H1 (cell line): Measurements from ENCODE around the gene RIPOR3. TPM values are rescaled to one million over a fixed set of nuclear protein-coding genes. Genes with fewer than 3 reads are reported as not detected.

ENCODE experiments used
- CTCF ChIA-PET: fragments of 300-600 bp; sonication (Branson Sonifier 250); formaldehyde crosslinking; loops from one replicate; lab custom pipeline; 2021; ENCODE audit not compliant: partially characterized antibody; lab: Charles Lee
- POLR2A ChIA-PET: fragments of 300-600 bp; sonication (Branson Sonifier 250); formaldehyde crosslinking; loops from one replicate; lab custom pipeline; 2021; ENCODE audit warnings: inconsistent platforms; ENCODE audit not compliant: partially characterized antibody; lab: Charles Lee
- DNase-seq, 2 experiments: peaks; one replicate each; pipeline versions ENCODE4 v3.0.0 to v3.0.0-alpha.2; 2010 to 2022; ENCODE audit warnings: low spot score in 2 of 2, low read depth in 1 of 2, mixed read lengths in 1 of 2
- FAIRE-seq: peaks from 2 replicates; lab custom pipeline; 2011; peaks lifted over from hg19 to GRCh38; lab: Jason Lieb, UNC
- H2AFZ ChIP-seq: 2 replicates; pipeline ENCODE4 v1.8.1; 2012; ENCODE audit warnings: low read length, inconsistent platforms
- H2AK5ac ChIP-seq: 2 replicates; pipeline ENCODE4 v1.6.1; 2013; ENCODE audit warnings: low read depth, low read length
- H2BK120ac ChIP-seq: replicated peaks from 2 replicates; pipeline ENCODE3; 2013; ENCODE audit warnings: low read depth, low read length, inconsistent platforms
- H2BK12ac ChIP-seq: 2 replicates; pipeline ENCODE4 v1.6.1; 2013; ENCODE audit warnings: low read depth, low read length
- H2BK15ac ChIP-seq: 2 replicates; pipeline ENCODE4 v1.6.1; 2013; ENCODE audit warnings: low read length
- H2BK20ac ChIP-seq: 2 replicates; pipeline ENCODE4 v1.6.1; 2013; ENCODE audit warnings: low read length
- H2BK5ac ChIP-seq: 2 replicates; pipeline ENCODE4 v1.6.1; 2013; ENCODE audit warnings: low read depth, low read length
- H3K14ac ChIP-seq: 2 replicates; pipeline ENCODE4 v1.6.1; 2013; ENCODE audit warnings: inconsistent platforms; ENCODE audit not compliant: insufficient read length
- H3K18ac ChIP-seq: 2 replicates; pipeline ENCODE4 v1.6.1; 2013; ENCODE audit warnings: low read length; ENCODE audit errors: extremely low read depth
- H3K23ac ChIP-seq: 2 replicates; pipeline ENCODE4 v1.6.1; 2013; ENCODE audit warnings: inconsistent platforms; ENCODE audit not compliant: insufficient read length
- H3K23me2 ChIP-seq: 2 replicates; pipeline ENCODE4 v1.6.1; 2013; ENCODE audit warnings: low read depth, low read length
- H3K27ac ChIP-seq: 2 replicates; pipeline ENCODE4 v1.6.1; 2011; ENCODE audit warnings: low read depth, low read length, inconsistent platforms
- H3K27me3 ChIP-seq, 4 experiments: replicated peaks in 1 of 4; 1 replicate in 1 of 4; 2 replicates in 3 of 4; pipeline versions ENCODE4 v1.6.1 to v1.8.1; 2011 to 2013; ENCODE audit warnings: low read length in 3 of 4, mild to moderate bottlenecking in 3 of 4, inconsistent platforms in 2 of 4, mixed read lengths in 2 of 4, moderate library complexity in 1 of 4; ENCODE audit not compliant: control insufficient read depth in 3 of 4, insufficient read depth in 3 of 4; ENCODE audit errors: extremely low read depth in 1 of 4
- H3K36me3 ChIP-seq, 4 experiments: 2 replicates each; pipeline versions ENCODE4 v1.6.1 to v1.8.1; 2011 to 2013; ENCODE audit warnings: mild to moderate bottlenecking in 4 of 4, low read length in 3 of 4, moderate library complexity in 2 of 4, control low read depth in 1 of 4, inconsistent platforms in 1 of 4; ENCODE audit not compliant: insufficient read depth in 4 of 4, control insufficient read depth in 2 of 4
- H3K4ac ChIP-seq: replicated peaks from 2 replicates; pipeline ENCODE3; 2013; ENCODE audit warnings: low read length, low read depth, mixed read lengths, inconsistent platforms; ENCODE audit not compliant: insufficient read length
- H3K4me1 ChIP-seq, 4 experiments: replicated peaks in 1 of 4; 1 replicate in 1 of 4; 2 replicates in 3 of 4; pipeline versions ENCODE4 v1.6.1 to v1.8.1; 2011 to 2013; ENCODE audit warnings: low read length in 3 of 4, inconsistent platforms in 2 of 4, mixed read lengths in 1 of 4; ENCODE audit not compliant: insufficient read depth in 4 of 4, control insufficient read depth in 3 of 4
- H3K4me2 ChIP-seq, 2 experiments: 2 replicates each; pipeline versions ENCODE4 v1.6.1 to v1.8.1; 2011 to 2013; ENCODE audit warnings: low read depth in 2 of 2, low read length in 2 of 2, control low read depth in 1 of 2, inconsistent platforms in 1 of 2, mild to moderate bottlenecking in 1 of 2; ENCODE audit not compliant: insufficient read depth in 1 of 2
- H3K4me3 ChIP-seq, 4 experiments: fragments of 200-600, 300-600 bp in 1 of 4; sonication (generic), shearing (Covaris generic), sonication (Bioruptor Twin) in 1 of 4; 2 replicates each; pipeline versions ENCODE4 v1.5.1 to v1.8.1; 2011 to 2016; ENCODE audit warnings: low read length in 4 of 4, low read depth in 3 of 4, control low read depth in 2 of 4, inconsistent platforms in 2 of 4, mild to moderate bottlenecking in 2 of 4, mixed read lengths in 1 of 4, moderate library complexity in 1 of 4; ENCODE audit not compliant: insufficient read depth in 2 of 4; ENCODE audit errors: extremely low read depth in 1 of 4
- H3K56ac ChIP-seq: replicated peaks from 2 replicates; pipeline ENCODE3; 2013; ENCODE audit warnings: low read depth, mild to moderate bottlenecking, mixed read lengths, low read length, inconsistent platforms; ENCODE audit not compliant: insufficient read length
- H3K79me1 ChIP-seq: 2 replicates; pipeline ENCODE4 v1.6.1; 2013; ENCODE audit warnings: low read depth, low read length, control low read depth
- H3K79me2 ChIP-seq, 2 experiments: 2 replicates each; pipeline versions ENCODE4 v1.6.1 to v1.8.1; 2012 to 2013; ENCODE audit warnings: low read length in 2 of 2, mild to moderate bottlenecking in 2 of 2, inconsistent platforms in 1 of 2; ENCODE audit not compliant: insufficient read depth in 2 of 2, control insufficient read depth in 1 of 2
- H3K9ac ChIP-seq, 4 experiments: replicated peaks in 1 of 4; 1 replicate in 1 of 4; 2 replicates in 3 of 4; pipeline versions ENCODE4 v1.6.1 to v1.8.1; 2011 to 2013; ENCODE audit warnings: low read depth in 3 of 4, low read length in 3 of 4, control low read depth in 2 of 4, mild to moderate bottlenecking in 2 of 4, moderate library complexity in 2 of 4, inconsistent platforms in 1 of 4; ENCODE audit errors: extremely low read depth in 1 of 4
- H3K9me3 ChIP-seq, 2 experiments: 2 replicates each; pipeline versions ENCODE4 v1.6.1 to v1.8.1; 2012 to 2013; ENCODE audit warnings: mild to moderate bottlenecking in 2 of 2, moderate library complexity in 2 of 2, control low read depth in 1 of 2, inconsistent platforms in 1 of 2, low read depth in 1 of 2, low read length in 1 of 2, mixed read lengths in 1 of 2; ENCODE audit not compliant: insufficient read depth in 2 of 2
- H4K20me1 ChIP-seq, 2 experiments: replicated peaks in 1 of 2; 2 replicates each; pipeline versions ENCODE3 to v1.8.1; 2011 to 2013; ENCODE audit warnings: inconsistent platforms in 2 of 2, low read length in 2 of 2, mild to moderate bottlenecking in 1 of 2; ENCODE audit not compliant: insufficient read depth in 2 of 2, control insufficient read depth in 1 of 2
- H4K5ac ChIP-seq: 2 replicates; pipeline ENCODE4 v1.6.1; 2013; ENCODE audit warnings: low read length, low read depth, mixed read lengths, inconsistent platforms; ENCODE audit not compliant: insufficient read length
- H4K8ac ChIP-seq: 2 replicates; pipeline ENCODE4 v1.8.0; 2013; ENCODE audit warnings: mild to moderate bottlenecking, moderate library complexity, low read length, inconsistent platforms; ENCODE audit not compliant: insufficient read depth; ENCODE audit errors: extremely low read depth
- H4K91ac ChIP-seq: replicated peaks from 2 replicates; pipeline ENCODE3; 2013; ENCODE audit warnings: low read length, mixed read lengths, inconsistent platforms; ENCODE audit not compliant: insufficient read length
- ASH2L ChIP-seq: fragments of 200-600, 300-600 bp; sonication (generic); IDR thresholded peaks from one replicate; pipeline ENCODE4 v1.7.1; 2017; ENCODE audit warnings: low read length
- CEBPB ChIP-seq: IDR thresholded peaks from 2 replicates; pipeline ENCODE4 v1.6.1; 2012; ENCODE audit warnings: low read depth, low read length
- KDM1A ChIP-seq: fragments of 200-600, 300-600 bp; sonication (generic); IDR thresholded peaks from 2 replicates; pipeline ENCODE4 v1.7.1; 2016; ENCODE audit warnings: mild to moderate bottlenecking, low read length, borderline replicate concordance
- PHF8 ChIP-seq: fragments of 200-600 bp; sonication (generic); conservative IDR thresholded peaks from 2 replicates; pipeline ENCODE4 v1.7.1; 2012; ENCODE audit warnings: low read depth, mild to moderate bottlenecking, inconsistent platforms, low read length, moderate library complexity
- POLR2AphosphoS5 ChIP-seq: IDR thresholded peaks from 2 replicates; pipeline ENCODE4 v1.6.1; 2011; ENCODE audit warnings: low read depth, low read length
- RFX5 ChIP-seq: IDR thresholded peaks from 2 replicates; pipeline ENCODE4 v1.6.1; 2011; ENCODE audit warnings: low read depth, low read length, improper control_type of control experiment, borderline replicate concordance
- SIX5 ChIP-seq: IDR thresholded peaks from 2 replicates; pipeline ENCODE4 v1.6.1; 2011; ENCODE audit warnings: mild to moderate bottlenecking, low read depth, low read length
- SP4 ChIP-seq: IDR thresholded peaks from 2 replicates; pipeline ENCODE4 v1.6.1; 2012; ENCODE audit warnings: low read length, inconsistent platforms
- TAF1 ChIP-seq: IDR thresholded peaks from 2 replicates; pipeline ENCODE4 v1.6.1; 2011; ENCODE audit warnings: mild to moderate bottlenecking, low read depth, low read length
- YY1 ChIP-seq: IDR thresholded peaks from 2 replicates; pipeline ENCODE4 v1.6.1; 2011; ENCODE audit warnings: low read depth, mild to moderate bottlenecking, low read length
- WGBS, 2 experiments: shearing (Covaris generic) in 1 of 2; methylation state at CpG; one replicate each; pipeline versions ENCODE4 v1.1.6 to v1.1.7; 2013 to 2015; ENCODE audit warnings: low lambda C conversion rate in 2 of 2, mixed read lengths in 2 of 2, inconsistent platforms in 1 of 2, low coverage in 1 of 2, missing lambda C conversion rate in 1 of 2; ENCODE audit not compliant: insufficient replicate concordance in 2 of 2, insufficient coverage in 1 of 2, insufficient read length in 1 of 2; ENCODE audit errors: extremely low coverage in 1 of 2, missing lambda C conversion rate in 1 of 2; 5-methylcytosine and 5-hydroxymethylcytosine counted together
- polyA plus RNA-seq, 7 experiments: library from polyadenylated mRNA; depleted of rRNA in 3 of 7; stranded (reverse) in 5 of 7; unstranded in 2 of 7; fragments of >200 nt in 5 of 7; fragments of 200-250 nt in 2 of 7; gene quantifications; 1 replicate in 5 of 7; 2 replicates in 1 of 7; 4 replicates in 1 of 7; pipeline versions ENCODE4 v1.2.1 to v1.2.3, GENCODE V29; 2011 to 2013; ENCODE audit warnings: missing spikeins in 2 of 7, mixed read lengths in 2 of 7
- total RNA-seq: library from RNA; stranded (reverse); fragmentation: NEBNext Ultra II Directional; extraction: Animal tissue kit (Norgen Biotek cat#: 25700); gene quantifications from 2 replicates; pipeline ENCODE4 v1.2.1, GENCODE V29; 2021
- TF ChIP-seq, protein P1 (sequence below): IDR thresholded peaks from 2 replicates; pipeline ENCODE4 v1.6.1; 2012; ENCODE audit warnings: inconsistent platforms
- TF ChIP-seq, protein P2 (sequence below): IDR thresholded peaks from 2 replicates; pipeline ENCODE4 v1.6.1; 2011; ENCODE audit warnings: low read depth, mild to moderate bottlenecking, low read length; ENCODE audit not compliant: insufficient read depth

The RIPOR3 gene
- total and polyA plus RNA-seq, 2 of the 8 experiments (the other 6 are each of a cell fraction or from before 2014, with no cell fraction given), result 3.6 to 4.5 TPM

DNA sequence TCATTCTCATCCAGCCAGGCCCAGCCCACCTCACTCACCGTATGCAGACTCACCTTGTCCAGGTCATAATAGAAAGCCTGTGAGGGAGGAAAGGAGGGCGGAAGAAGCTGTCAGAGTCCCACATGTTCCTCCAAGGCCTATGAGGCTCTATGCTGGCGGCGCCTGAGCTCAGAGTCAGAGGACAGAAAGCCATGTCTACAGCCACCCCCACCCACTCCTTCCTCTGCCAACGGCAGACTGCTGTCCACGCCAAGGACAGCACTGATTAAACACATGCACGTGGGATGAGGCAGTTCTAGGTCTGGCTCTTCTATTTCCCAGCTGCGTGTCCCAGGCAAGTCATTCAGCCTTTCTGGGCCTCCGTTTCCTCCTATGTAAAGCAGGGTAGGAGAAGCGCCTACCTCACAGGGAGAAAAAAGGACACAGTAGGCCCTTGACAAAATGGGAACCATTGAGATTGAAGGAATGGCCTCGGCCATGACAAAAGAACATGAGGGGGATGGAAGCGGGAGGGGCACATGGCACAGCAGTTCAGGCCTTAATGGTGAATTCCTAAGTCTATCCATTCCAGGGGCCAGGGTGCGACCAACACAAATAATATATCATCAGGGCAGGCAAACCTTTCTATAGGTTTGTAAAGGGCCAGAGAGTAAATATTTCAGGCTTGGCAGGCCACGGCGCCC, 80.1 kb downstream of the RIPOR3 start:
- Histone ChIP-seq H2AK5ac (no peak overlapping the region), H3K56ac (peak overlapping the region; percentile 4), H3K18ac (0 out of 2 replicates have a peak overlapping the region, but pooled peaks have one; percentile 10), H2AFZ (0 out of 2 replicates have a peak overlapping the region, but pooled peaks have one; percentile 26), H3K23me2 (no peaks in the 10 kb centered on the region), H4K20me1 (peaks cover 0 to 1% of the 10 kb centered on the region in 2 experiments), H2BK12ac (no peak overlapping the region), H2BK15ac (no peak overlapping the region), H3K14ac (no peak overlapping the region), H3K27me3 (no peaks in the 10 kb centered on the region), H4K8ac (0 out of 2 replicates have a peak overlapping the region, but pooled peaks have one; percentile 36), H3K79me2 (no peaks in the 10 kb centered on the region), H3K4me2 (no peak overlapping the region), H3K4me3 (no peak overlapping the region), H3K23ac (no peak overlapping the region), H3K9ac (0 out of 7 replicates have a peak overlapping the region, but pooled peaks of 1 of the 4 experiments have one; percentile 38), H3K4ac (peak overlapping the region; percentile 5), H4K91ac (peak overlapping the region; percentile 55), H3K9me3 (no peaks in the 10 kb centered on the region), H2BK5ac (no peak overlapping the region), H3K79me1 (no peaks in the 10 kb centered on the region), H2BK120ac (no peak overlapping the region), H4K5ac (peak overlapping the region; percentile 21), H3K4me1 (peaks cover 0 to 8% (median 2%) of the 10 kb centered on the region in 4 experiments; a peak in 3 of 7 replicates), H3K36me3 (no peaks in the 10 kb centered on the region), H2BK20ac (no peak overlapping the region), H3K27ac (no peak overlapping the region)
- FAIRE-seq (no peak), DNase-seq (no peak)
- 80% methylated on average over 15 of the region's 15 CpGs; no CpG with 5 or more reads in 1 of the 2 experiments for WGBS, 2 experiments
- CTCF ChIA-PET, result interaction anchor here (1.1 to 5.2 kb wide), 4 partner anchors 10 to 133 kb away, joined by 3 to 22 read pairs (median 9); no protein-coding TSS in a partner anchor
- POLR2A ChIA-PET, result interaction anchor here (1.3 kb wide), 1 partner anchor 15 kb away, joined by 3 read pairs; no protein-coding TSS in a partner anchor
- TF ChIP-seq PHF8, result no peak
- TF ChIP-seq KDM1A, result no peak
- TF ChIP-seq SIX5, result no peak
- no peak for TF ChIP-seq POLR2AphosphoS5
- no peak for TF ChIP-seq SP4
- TF ChIP-seq, protein P1, sequence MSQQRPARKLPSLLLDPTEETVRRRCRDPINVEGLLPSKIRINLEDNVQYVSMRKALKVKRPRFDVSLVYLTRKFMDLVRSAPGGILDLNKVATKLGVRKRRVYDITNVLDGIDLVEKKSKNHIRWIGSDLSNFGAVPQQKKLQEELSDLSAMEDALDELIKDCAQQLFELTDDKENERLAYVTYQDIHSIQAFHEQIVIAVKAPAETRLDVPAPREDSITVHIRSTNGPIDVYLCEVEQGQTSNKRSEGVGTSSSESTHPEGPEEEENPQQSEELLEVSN, result peak; percentile 43; the same call in 1 of the 2 replicates
- no peak for TF ChIP-seq ASH2L
- no peak for TF ChIP-seq CEBPB
- no peak for TF ChIP-seq TAF1
- TF ChIP-seq YY1, result no peak
- TF ChIP-seq, protein P2, sequence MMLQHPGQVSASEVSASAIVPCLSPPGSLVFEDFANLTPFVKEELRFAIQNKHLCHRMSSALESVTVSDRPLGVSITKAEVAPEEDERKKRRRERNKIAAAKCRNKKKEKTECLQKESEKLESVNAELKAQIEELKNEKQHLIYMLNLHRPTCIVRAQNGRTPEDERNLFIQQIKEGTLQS, result no peak
- TF ChIP-seq RFX5, result no peak
